Measurements from ENCODE around the gene UGT2B17.
"Not testable (repeated sequence)": the region's sequence is repeated elsewhere in the genome, so short reads cannot be mapped to it uniquely, and the experiment has no call there.

- TF ChIP-seq CTCF (IDR thresholded peaks at IDR 0.05; ENCODE audit: borderline replicate concordance, extremely low read depth, low read length, poor library complexity, severe bottlenecking); EZH2 (IDR thresholded peaks at IDR 0.05; ENCODE audit: borderline replicate concordance, low read depth, low read length, severe bottlenecking): not testable (repeated sequence)
Observed at GRCh38 chr4:68565082-68565481, 11.0 kb downstream of the UGT2B17 start.

All from DND-41 (cell line).